Measurements from ENCODE around the gene PIANP.
"Not testable (repeated sequence)": the region's sequence is repeated elsewhere in the genome, so short reads cannot be mapped to it uniquely, and the experiment has no call there.

Gene PIANP

GRCh38 chr12:6700646-6701051 is at the start of gene PIANP:
Gene PIANP, minus strand, starts transcription at chr12:6700815. Its CDS starts 2,754 bp downstream, at chr12:6698061.
- DNase-seq (ENCODE audit: low read depth): no peak

GRCh38 chr12:6748761-6749160 is 48.1 kb upstream of the PIANP start:
- DNase-seq (ENCODE audit: low read depth): no peak

GRCh38 chr12:6747216-6747615 is 46.6 kb upstream of the PIANP start:
- DNase-seq (ENCODE audit: low read depth): no peak

- DNase-seq (ENCODE audit: low read depth): no peak
Measured at GRCh38 chr12:6745741-6746525, 45.3 kb upstream of the PIANP start.

- not testable (repeated sequence) for DNase-seq (ENCODE audit: low read depth)
Measured at GRCh38 chr12:6743300-6743699, 42.7 kb upstream of the PIANP start.

GRCh38 chr12:6742834-6743233 is 42.2 kb upstream of the PIANP start:
- no peak for DNase-seq (ENCODE audit: low read depth)

GRCh38 chr12:6742080-6742479 is 41.5 kb upstream of the PIANP start:
- not testable (repeated sequence) for DNase-seq (ENCODE audit: low read depth)

- DNase-seq (ENCODE audit: low read depth): no peak
Measured at GRCh38 chr12:6736754-6737153, 36.1 kb upstream of the PIANP start.

- DNase-seq (ENCODE audit: low read depth): peak; percentile 52
Measured at GRCh38 chr12:6735448-6736191, 35.0 kb upstream of the PIANP start.

- DNase-seq (ENCODE audit: low read depth): no peak
Measured at GRCh38 chr12:6734506-6735387, 34.1 kb upstream of the PIANP start.

- no peak for DNase-seq (ENCODE audit: low read depth)
Measured at GRCh38 chr12:6730169-6730568, 29.6 kb upstream of the PIANP start.

- DNase-seq (ENCODE audit: low read depth): no peak
Measured at GRCh38 chr12:6729186-6729585, 28.6 kb upstream of the PIANP start.

GRCh38 chr12:6725350-6725749 is 24.7 kb upstream of the PIANP start:
- DNase-seq (ENCODE audit: low read depth): no peak

GRCh38 chr12:6724409-6724797 is 23.8 kb upstream of the PIANP start:
- peak; percentile 23 for DNase-seq (ENCODE audit: low read depth)

GRCh38 chr12:6723607-6724408 is 23.2 kb upstream of the PIANP start, which contains the start of gene COPS7A:
Gene COPS7A, plus strand, starts transcription at chr12:6724046. Its CDS starts 611 bp downstream, at chr12:6724657.
- peak; percentile 97 for DNase-seq (ENCODE audit: low read depth)

- no peak for DNase-seq (ENCODE audit: low read depth)
Measured at GRCh38 chr12:6722863-6723262, 22.2 kb upstream of the PIANP start.

- no peak for DNase-seq (ENCODE audit: low read depth)
Measured at GRCh38 chr12:6716874-6717437, 16.3 kb upstream of the PIANP start.

- DNase-seq (ENCODE audit: low read depth): not testable (repeated sequence)
Measured at GRCh38 chr12:6716031-6716873, 15.6 kb upstream of the PIANP start.

- DNase-seq (ENCODE audit: low read depth): no peak
Measured at GRCh38 chr12:6708960-6709394, 8.4 kb upstream of the PIANP start.

GRCh38 chr12:6708351-6708750 is 7.7 kb upstream of the PIANP start:
- DNase-seq (ENCODE audit: low read depth): not testable (repeated sequence)
